Activated CD8-positive, alpha-beta memory T cell treated with anti-CD3 and anti-CD28 coated beads for 48 hours (primary cell): ENCODE measurements around the gene MATN1.
"Not testable (repeated sequence)": the region's sequence is repeated elsewhere in the genome, so short reads cannot be mapped to it uniquely, and the experiment has no call there.

Experiments used
- DNase-seq, 3 experiments: peaks; one replicate each; pipeline ENCODE4 v3.0.0-alpha.2; 2020; ENCODE audit warnings: low read depth in 2 of 3, low spot score in 2 of 3

MATN1 gene, protein sequence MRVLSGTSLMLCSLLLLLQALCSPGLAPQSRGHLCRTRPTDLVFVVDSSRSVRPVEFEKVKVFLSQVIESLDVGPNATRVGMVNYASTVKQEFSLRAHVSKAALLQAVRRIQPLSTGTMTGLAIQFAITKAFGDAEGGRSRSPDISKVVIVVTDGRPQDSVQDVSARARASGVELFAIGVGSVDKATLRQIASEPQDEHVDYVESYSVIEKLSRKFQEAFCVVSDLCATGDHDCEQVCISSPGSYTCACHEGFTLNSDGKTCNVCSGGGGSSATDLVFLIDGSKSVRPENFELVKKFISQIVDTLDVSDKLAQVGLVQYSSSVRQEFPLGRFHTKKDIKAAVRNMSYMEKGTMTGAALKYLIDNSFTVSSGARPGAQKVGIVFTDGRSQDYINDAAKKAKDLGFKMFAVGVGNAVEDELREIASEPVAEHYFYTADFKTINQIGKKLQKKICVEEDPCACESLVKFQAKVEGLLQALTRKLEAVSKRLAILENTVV

DNA sequence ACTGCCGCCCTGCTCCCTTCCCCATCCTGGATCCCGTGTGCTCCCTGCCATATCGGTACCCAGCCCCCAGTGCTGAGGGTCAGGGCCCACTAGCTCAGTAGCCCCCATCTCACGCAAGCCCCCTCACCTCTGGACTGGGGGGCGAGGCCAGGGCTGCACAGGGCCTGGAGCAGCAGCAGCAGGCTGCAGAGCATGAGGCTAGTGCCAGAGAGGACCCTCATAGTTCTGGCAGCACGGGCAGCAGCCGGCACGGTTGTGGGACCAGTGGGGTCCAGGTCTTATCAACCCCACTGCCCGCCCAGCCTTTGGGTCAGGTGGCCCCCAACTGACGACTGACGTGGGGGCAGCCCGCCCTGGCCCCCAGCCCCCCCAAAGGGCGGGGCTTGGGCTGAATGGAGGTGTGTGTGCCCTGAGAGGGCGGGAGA is at the start of gene MATN1:
MATN1 (minus strand) TSS at position 255 of the 425 bp plus-strand sequence; CDS start at position 221, 34 bp downstream.
- DNase-seq, result no peak

DNA sequence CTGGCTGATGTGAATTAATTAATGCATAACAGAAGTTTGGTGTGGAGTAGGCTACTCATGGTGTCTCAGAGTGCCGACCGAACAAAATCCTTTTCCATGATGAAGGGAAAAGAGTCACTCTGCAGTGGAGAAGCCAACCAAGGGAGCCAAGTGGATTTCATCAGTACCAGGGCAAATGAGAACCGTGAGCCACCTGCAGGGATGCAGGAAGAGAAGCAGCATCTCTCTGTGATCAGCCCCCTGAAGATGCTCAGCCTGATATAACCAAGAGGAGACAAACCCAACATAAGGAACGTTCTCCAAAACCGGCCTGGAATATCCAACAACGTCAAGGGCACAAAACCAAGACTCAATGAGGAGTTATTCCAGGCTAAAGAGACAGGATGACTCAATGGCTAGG is 47.6 kb upstream of the MATN1 start:
- DNase-seq, result no peak

- DNase-seq, result no peak
Measured at GRCh38 chr1:30770150-30770549, 46.8 kb upstream of the MATN1 start.

- no peak for DNase-seq
Measured at GRCh38 chr1:30768830-30769718, 45.7 kb upstream of the MATN1 start.

- no peak for DNase-seq
Measured at GRCh38 chr1:30768159-30768829, 44.9 kb upstream of the MATN1 start.

- DNase-seq, result not testable (repeated sequence)
Measured at GRCh38 chr1:30766948-30767347, 43.6 kb upstream of the MATN1 start.

DNA sequence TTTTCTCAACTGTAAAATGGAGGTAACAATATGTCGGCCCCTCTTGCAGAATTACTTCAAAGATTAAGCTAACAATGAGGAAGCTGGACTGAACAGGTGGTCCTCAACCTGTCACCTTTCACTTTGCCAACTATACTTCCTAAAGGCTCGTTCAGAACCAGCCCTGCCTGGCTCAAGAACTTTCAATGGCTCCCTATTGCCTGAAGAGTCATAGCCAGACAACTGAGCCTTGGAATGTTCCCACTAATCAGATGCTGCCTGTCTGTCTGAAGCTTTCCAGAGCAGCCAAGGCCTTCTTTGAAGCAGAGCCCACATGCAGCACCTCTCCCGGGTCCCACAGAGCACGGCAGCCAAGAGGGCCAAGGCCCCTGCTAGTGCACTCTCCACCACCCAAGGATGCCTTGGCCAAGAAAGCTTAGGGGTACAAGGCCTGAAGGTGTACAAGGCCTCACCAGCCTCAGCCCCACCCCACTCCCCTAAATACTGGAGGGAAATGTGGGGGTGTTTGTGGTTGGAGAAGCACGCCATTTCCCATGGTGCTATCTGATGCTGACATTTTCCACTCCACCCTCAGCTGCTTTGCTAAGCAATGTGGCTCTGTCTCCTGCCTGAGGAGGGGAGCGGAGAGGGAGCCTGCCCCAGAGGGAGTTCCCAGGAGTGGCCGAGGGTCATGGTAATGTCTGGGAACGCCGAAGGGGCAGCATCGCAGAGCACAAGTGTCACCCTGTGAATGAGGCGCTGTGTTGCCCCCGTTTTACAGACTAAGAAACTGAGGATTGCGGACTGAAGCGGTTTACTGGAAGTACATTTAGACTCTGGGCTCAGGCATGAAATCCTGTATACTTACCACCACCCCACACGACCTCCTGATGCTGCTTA is 42.4 kb upstream of the MATN1 start:
- no peak for DNase-seq

- no peak for DNase-seq
Measured at GRCh38 chr1:30764939-30765555, 41.7 kb upstream of the MATN1 start.

GRCh38 chr1:30764396-30764795 is 41.0 kb upstream of the MATN1 start:
- DNase-seq, result no peak

- no peak for DNase-seq
Measured at GRCh38 chr1:30763651-30764248, 40.4 kb upstream of the MATN1 start.

DNA sequence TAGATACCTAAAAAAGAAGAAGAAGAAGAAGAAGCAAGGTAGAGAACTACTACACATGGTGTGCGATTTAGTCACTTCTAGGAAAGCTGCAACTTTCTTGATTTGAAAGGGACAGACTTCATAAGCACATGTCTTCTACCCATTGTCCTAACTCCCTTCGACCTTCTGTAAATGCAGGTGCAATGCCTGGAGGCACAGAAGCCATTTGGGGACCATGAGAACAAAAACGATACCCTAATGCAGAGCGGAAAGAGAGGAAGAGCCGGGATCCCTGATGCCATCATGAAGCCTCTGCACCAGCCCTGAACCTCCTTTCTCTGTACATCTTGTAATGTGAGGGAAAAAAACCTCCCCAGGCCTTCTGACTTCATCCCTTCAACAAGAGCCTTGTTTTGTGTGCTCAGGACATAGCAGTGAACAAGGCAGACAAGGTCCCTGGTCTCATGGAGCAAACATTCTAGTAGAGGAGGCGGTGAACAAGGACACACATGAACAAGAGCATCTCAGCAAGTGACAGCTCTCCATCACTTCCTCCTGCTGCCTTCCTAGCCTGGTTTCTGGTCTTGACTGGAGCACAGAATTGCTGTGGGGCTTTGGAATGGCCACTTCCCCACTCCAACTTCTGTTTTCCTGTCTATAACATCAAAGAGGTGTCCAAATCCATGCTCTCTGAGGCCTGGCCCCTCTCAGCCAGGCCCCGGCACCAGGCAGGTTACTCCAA is 39.7 kb upstream of the MATN1 start:
- no peak for DNase-seq

- no peak for DNase-seq
Measured at GRCh38 chr1:30762152-30762929, 39.0 kb upstream of the MATN1 start.

- DNase-seq, result no peak
Measured at GRCh38 chr1:30761381-30762151, 38.2 kb upstream of the MATN1 start.

DNA sequence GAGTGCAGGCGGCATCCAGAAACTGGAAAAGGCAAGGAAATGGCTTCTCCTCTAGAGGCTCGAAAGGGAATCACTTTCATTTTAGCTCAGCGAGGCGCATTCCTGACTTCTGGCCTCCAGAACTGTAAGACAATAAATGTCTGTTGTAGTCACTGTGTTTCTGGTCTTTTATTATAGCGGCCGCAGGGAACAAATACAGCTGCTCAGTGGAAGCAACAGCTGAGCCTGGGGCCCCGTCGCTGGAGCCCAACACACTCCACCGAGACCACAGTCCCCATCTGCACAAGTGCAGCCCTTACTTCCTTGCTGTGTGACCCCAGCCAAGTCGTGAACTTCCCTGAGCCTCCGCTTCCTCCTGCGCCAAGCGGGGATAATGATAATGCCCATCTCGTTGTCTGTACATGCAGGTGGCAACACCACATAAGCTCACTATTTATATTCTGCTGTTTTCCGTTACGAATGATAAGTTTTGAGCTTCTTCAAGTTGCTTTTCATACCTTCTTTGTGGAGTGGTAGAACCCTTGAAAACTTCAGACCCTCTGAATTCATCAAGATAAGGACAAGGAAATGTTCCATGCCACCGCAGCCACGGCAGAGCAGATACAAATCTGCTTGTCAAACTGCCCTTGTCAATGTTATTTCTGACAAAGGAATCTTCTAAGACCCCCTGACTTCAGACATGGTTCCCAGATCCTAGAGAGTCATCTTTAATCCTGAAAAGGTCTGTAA is 37.4 kb upstream of the MATN1 start:
- DNase-seq, result no peak

DNA sequence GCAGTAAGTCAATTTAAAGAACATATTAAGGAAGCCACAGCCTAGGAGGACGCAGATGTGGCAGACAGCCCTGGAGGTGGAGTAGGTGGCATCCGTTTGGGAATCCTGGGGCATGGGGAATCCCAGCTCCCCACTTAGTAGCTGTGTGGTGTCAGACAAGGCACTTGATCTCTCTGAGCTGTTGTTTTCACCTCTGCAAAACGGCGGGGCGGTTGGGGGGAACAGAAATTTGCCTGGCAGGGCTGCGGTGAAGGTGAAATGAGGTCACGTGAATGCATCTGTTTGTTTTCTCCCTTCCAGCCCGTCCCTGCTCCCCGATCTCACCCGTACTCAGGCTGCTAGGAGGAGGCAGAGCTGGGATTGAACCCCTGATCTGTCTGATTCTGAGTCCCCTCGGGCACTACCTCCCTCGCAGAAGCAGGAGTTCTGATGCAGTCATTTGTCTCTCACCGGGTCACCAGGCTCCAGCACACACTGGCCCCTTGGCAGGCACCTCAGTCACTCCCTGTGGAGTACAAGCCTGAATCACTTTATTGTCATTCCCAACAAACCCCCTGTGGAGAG is 36.4 kb upstream of the MATN1 start:
- DNase-seq, result no peak

GRCh38 chr1:30758785-30759380 is 35.5 kb upstream of the MATN1 start:
- no peak for DNase-seq
